ENCODE results near the gene DUOX2. TPM values are rescaled to one million over a fixed set of nuclear protein-coding genes. Genes with fewer than 3 reads are reported as not detected.
"Not testable (repeated sequence)": the region's sequence is repeated elsewhere in the genome, so short reads cannot be mapped to it uniquely, and the experiment has no call there.

DUOX2 gene
- total RNA-seq, 4 donors from 2014 or later, result 3.5 to 11.0 (median 3.9) TPM

- no peak for TF ChIP-seq POLR2A (IDR thresholded peaks at IDR 0.05)
- TF ChIP-seq, protein P1, sequence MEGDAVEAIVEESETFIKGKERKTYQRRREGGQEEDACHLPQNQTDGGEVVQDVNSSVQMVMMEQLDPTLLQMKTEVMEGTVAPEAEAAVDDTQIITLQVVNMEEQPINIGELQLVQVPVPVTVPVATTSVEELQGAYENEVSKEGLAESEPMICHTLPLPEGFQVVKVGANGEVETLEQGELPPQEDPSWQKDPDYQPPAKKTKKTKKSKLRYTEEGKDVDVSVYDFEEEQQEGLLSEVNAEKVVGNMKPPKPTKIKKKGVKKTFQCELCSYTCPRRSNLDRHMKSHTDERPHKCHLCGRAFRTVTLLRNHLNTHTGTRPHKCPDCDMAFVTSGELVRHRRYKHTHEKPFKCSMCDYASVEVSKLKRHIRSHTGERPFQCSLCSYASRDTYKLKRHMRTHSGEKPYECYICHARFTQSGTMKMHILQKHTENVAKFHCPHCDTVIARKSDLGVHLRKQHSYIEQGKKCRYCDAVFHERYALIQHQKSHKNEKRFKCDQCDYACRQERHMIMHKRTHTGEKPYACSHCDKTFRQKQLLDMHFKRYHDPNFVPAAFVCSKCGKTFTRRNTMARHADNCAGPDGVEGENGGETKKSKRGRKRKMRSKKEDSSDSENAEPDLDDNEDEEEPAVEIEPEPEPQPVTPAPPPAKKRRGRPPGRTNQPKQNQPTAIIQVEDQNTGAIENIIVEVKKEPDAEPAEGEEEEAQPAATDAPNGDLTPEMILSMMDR (IDR thresholded peaks at IDR 0.05), result no peak
- no peak overlapping the region for H3K4me3 ChIP-seq (ENCODE audit: low read depth, poor library complexity, severe bottlenecking)
- intact Hi-C loops (cut with DNase I; ENCODE audit: low total_unique reads), result no loop called here
- no peak for DNase-seq (ENCODE audit: low spot score in 2 of 2)
- WGBS, 2 donors, result 66 to 75% methylated on average over 3 of the region's 3 CpGs
Observed at GRCh38 chr15:45084163-45084562, 29.8 kb downstream of the DUOX2 start.

DNA sequence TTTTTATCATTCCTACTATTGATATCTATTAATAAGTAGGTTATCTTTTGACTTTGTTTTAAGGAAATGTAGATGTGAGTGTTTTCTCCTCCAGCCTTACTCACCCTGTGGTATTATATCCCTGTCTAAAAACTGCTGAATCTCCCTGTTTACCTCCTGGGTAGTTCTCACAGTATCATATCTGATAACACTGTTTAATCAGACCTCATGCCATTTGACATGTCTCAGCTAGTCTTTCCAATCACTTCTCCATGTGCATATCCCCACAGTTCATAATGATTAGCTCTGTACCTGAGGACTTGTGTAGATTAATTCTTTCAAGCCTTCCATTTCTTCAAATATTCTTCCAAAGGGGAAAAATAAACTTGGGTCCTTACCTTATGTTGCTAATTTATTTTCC is 30.7 kb downstream of the DUOX2 start:
- H3K4me3 ChIP-seq (ENCODE audit: low read depth, poor library complexity, severe bottlenecking), result no peak overlapping the region
- TF ChIP-seq, protein P1 (IDR thresholded peaks at IDR 0.05), result no peak
- no peak for TF ChIP-seq POLR2A (IDR thresholded peaks at IDR 0.05)
- intact Hi-C loops (cut with DNase I; ENCODE audit: low total_unique reads), result no loop called here
- DNase-seq (ENCODE audit: low spot score in 2 of 2), result no peak

DNA sequence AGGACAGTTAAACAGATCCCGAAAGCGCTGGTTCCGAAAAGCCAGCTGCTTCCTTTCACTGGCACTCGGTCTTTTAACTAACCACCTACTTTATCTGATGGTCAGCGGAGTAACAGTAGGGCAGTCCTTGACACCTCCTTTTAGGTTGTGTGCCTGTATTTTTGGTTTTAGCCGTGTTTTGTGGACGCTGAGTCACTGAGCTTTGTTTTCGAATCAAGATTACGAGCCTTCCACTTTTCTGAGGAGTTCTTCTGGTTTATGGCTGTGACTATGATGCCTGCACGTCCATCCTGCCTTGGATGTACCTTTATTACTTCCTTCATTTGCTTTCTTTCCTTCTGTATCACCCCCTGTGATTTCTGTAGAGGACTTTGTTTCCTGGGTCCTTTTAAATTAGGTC is 31.6 kb downstream of the DUOX2 start:
- 66 to 74% methylated on average over 5 to 8 of the region's 10 CpGs for WGBS, 2 donors
- intact Hi-C loops (cut with DNase I; ENCODE audit: low total_unique reads); H3K4me3 ChIP-seq (ENCODE audit: low read depth, poor library complexity, severe bottlenecking); DNase-seq (ENCODE audit: low spot score in 2 of 2): not testable (repeated sequence)

DNA sequence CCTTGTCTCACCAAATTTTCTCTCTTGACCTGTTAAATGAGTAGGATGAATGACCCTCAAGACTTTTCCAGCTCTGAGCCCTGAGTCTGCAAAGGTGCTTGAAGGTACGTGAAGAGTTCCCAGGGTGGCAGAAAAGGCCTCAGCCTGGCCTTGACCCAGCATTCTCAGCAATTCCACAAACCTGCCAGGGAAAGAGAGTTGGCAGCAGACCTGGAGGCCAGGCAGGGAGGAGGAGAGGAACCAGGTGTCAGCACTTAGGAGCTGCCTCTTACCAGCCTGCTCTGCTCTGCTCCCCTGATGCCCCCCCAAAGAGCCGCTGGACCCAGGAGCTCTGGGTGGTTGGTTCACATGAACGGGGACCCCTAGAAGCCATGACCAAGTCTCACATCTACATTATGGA is 33.4 kb downstream of the DUOX2 start:
- DNase-seq (ENCODE audit: low spot score in 2 of 2); H3K4me3 ChIP-seq (ENCODE audit: low read depth, poor library complexity, severe bottlenecking); intact Hi-C loops (cut with DNase I; ENCODE audit: low total_unique reads): not testable (repeated sequence)
- WGBS, 2 donors, result 75 to 76% methylated on average over 3 of the region's 3 CpGs

DNA sequence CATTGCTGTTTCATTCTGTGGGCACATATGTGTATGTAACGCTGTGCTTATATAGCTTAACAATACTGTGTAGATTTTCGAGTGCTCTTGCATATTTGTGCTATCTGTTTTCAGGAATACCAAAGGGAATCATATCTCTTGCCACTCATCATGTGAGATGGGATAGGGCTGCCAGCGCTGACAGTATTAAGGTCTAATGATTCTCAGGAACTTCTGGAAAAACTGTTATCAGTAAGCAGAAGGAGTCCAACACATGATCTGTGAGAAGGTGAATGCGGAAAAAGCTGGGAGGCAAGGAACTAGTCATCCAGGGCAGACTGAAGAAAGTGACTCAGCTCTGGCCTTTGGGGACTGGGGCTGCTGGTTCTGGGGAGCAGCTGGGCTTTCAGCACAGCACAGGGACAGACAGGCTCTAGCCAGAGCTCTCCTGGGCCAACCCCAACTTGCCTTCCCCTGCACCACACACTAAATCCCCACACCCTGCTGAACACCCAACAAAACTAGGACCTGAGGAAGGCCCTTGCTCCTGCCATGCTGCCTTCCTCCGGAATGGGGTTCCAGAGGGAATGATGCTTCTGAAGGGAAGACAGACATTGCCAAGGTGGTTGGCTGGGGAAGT is 34.2 kb downstream of the DUOX2 start:
- WGBS, 2 donors, result 88 to 92% methylated on average over 5 of the region's 5 CpGs
- intact Hi-C loops (cut with DNase I; ENCODE audit: low total_unique reads); DNase-seq (ENCODE audit: low spot score in 2 of 2); H3K4me3 ChIP-seq (ENCODE audit: low read depth, poor library complexity, severe bottlenecking): not testable (repeated sequence)

DNA sequence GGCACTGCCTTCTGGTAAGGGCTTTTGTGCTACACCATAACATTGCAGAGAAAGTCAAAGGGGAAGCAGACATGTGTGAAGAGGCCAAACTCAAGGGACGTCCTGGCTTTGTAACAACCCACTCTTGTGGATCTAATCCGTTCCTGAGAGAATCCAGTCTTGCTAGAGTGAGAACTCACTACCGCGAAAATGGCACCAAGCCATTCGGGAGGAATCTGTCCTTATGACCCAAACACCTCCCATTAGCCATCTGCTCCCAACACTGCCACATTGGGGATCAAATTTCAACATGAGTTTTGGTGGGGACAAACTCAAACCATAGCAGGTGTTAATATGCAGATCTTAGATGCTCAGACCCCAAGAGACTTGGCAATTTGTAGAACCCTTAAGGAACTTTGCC is 34.8 kb downstream of the DUOX2 start:
- WGBS, 2 donors, result 73 to 81% methylated on average over 5 of the region's 5 CpGs
- H3K4me3 ChIP-seq (ENCODE audit: low read depth, poor library complexity, severe bottlenecking); DNase-seq (ENCODE audit: low spot score in 2 of 2); intact Hi-C loops (cut with DNase I; ENCODE audit: low total_unique reads): not testable (repeated sequence)

DNA sequence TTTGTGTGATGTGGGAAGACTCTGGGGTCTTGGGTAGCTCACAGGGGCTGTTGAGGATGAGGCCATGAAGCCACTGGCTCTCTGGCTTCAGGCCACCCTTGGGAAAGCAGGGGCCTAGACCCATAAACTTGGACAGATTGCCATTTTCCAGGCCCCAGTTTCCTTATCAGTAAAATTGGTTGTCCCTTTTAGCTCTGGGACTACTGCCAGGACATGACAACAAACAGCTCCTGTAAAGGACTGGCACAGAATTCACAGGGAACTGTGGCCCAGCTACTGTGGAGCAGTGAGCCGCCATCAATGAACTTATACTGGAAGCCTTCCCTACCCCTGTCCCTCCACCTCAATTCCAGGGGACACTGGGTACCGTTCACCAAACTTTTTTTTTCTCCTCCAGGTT is 36.6 kb downstream of the DUOX2 start:
- DNase-seq (ENCODE audit: low spot score in 2 of 2); H3K4me3 ChIP-seq (ENCODE audit: low read depth, poor library complexity, severe bottlenecking); intact Hi-C loops (cut with DNase I; ENCODE audit: low total_unique reads): not testable (repeated sequence)
- WGBS, 2 donors, result 78 to 82% methylated on average over 2 of the region's 2 CpGs

- WGBS, 2 donors, result 100% methylated on average over 1 of the region's 9 CpGs; no CpG with 5 or more reads in 1 of the 2 donors
- intact Hi-C loops (cut with DNase I; ENCODE audit: low total_unique reads); DNase-seq (ENCODE audit: low spot score in 2 of 2); H3K4me3 ChIP-seq (ENCODE audit: low read depth, poor library complexity, severe bottlenecking): not testable (repeated sequence)
Observed at GRCh38 chr15:45075440-45076320, 38.3 kb downstream of the DUOX2 start.

DNA sequence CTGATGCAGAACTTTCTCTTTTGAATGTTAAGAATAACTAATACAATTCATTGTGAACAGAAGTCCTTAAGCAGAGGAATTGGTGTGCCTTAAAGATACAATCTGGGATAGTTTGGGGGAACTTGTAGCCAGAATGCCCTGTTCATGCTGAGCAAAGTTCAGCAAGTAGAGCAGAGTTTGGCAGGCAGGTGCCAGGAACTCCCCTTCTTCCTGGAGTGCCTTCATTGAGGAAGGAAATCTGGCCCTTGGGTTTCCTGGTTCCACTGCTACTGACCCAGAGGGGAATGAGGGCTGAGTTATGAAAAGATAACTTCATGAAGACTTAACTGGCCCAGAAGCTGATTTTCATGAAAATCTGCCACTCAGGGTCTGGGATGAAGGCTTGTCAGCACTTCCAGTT is 40.4 kb downstream of the DUOX2 start:
- intact Hi-C loops (cut with DNase I; ENCODE audit: low total_unique reads); H3K4me3 ChIP-seq (ENCODE audit: low read depth, poor library complexity, severe bottlenecking); DNase-seq (ENCODE audit: low spot score in 2 of 2): not testable (repeated sequence)

- H3K4me3 ChIP-seq (ENCODE audit: low read depth, poor library complexity, severe bottlenecking); intact Hi-C loops (cut with DNase I; ENCODE audit: low total_unique reads); DNase-seq (ENCODE audit: low spot score in 2 of 2): not testable (repeated sequence)
- 69 to 86% methylated on average over 2 to 4 of the region's 6 CpGs for WGBS, 2 donors
Observed at GRCh38 chr15:45069942-45070360, 44.0 kb downstream of the DUOX2 start.

Data from lower leg skin (tissue), 4 donors.